ENCODE measurements around the gene KRT14.

- TF ChIP-seq CTCF (conservative IDR thresholded peaks at IDR 0.05 in 1 of 2, IDR thresholded peaks at IDR 0.05 in 1 of 2; ENCODE audit: low read depth in 1 of 2, low read length in 2 of 2) (no peak), EZH2 (IDR thresholded peaks at IDR 0.05; ENCODE audit: low read length, missing control alignments) (no peak)
These were observed 53.1 kb downstream of the KRT14 start for GRCh38 chr17:41533613-41534012.

Data from fibroblast of lung (primary cell).